ENCODE results near the gene AFG1L. TPM values are rescaled to one million over a fixed set of nuclear protein-coding genes. Genes with fewer than 3 reads are reported as not detected.
A peak's percentile ranks its signal among the peaks of the same experiment; 100 is the strongest.

Gene AFG1L
- polyA plus RNA-seq, 1 of the 3 experiments (the other 2 are of a cell fraction) = 0.71 TPM

DNA sequence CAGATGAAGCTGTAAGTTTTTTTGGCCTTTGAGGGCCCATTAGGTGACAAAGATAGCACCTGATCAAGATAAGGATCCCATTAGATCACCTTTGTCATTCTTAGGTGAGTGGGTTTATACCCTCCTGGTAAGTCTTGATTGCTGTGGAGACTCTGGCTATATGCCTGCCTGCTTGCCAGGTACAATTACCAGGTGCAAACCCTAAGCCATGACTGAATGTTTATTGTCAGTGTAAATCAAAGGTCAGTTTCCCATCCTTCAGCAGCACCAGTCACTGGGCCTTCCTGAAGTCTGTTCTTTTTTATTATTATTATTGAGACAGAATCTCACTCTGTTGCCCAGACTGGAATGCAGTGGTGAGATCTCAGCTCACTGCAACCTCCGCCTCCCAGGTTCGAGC lies 159.5 kb downstream of the AFG1L start:
- no peaks in the 10 kb centered on the region for H3K36me3 ChIP-seq (replicated peaks in 1 of 2; ENCODE audit: control insufficient read depth in 1 of 2, insufficient read depth in 2 of 2, low read length in 1 of 2)
- 0 out of 4 replicates have a peak, but pooled peaks cover 0 to 7% of the 10 kb centered on the region in 2 experiments for H3K4me1 ChIP-seq (ENCODE audit: control insufficient read depth in 1 of 2, insufficient read depth in 2 of 2, low read depth in 1 of 2, low read length in 1 of 2)
- no peak overlapping the region for H3K27ac ChIP-seq (ENCODE audit: low read depth in 2 of 2, low read length in 1 of 2)
- no peaks in the 10 kb centered on the region for H3K79me2 ChIP-seq (ENCODE audit: insufficient read depth)
- no peaks in the 10 kb centered on the region for H3K9me3 ChIP-seq
- H3K4me2 ChIP-seq = no peak overlapping the region
- H4K20me1 ChIP-seq (ENCODE audit: insufficient read depth) = no peaks in the 10 kb centered on the region
- no peaks in the 10 kb centered on the region for H3K9me2 ChIP-seq
- no peak overlapping the region for H3K9ac ChIP-seq
- peaks cover 6% of the 10 kb centered on the region for H3F3A ChIP-seq (replicated peaks; ENCODE audit: insufficient read depth)
- no peak for DNase-seq
- TF ChIP-seq SIN3A (IDR thresholded peaks at IDR 0.05; ENCODE audit: borderline replicate concordance, low read depth, low read length) (no peak), FOSL2 (IDR thresholded peaks at IDR 0.05; ENCODE audit: borderline replicate concordance, low read depth) (no peak), JUND (IDR thresholded peaks at IDR 0.05) (no peak), GABPA (IDR thresholded peaks at IDR 0.05; ENCODE audit: low read depth) (no peak), FOXJ3 (CRISPR knock-in tag; IDR thresholded peaks at IDR 0.05) (no peak), MXI1 (IDR thresholded peaks at IDR 0.05; ENCODE audit: low read depth, low read length) (no peak)
- POLR2A ChIA-PET = no interaction called here
- peak overlapping the region; percentile 61 for H2AFZ ChIP-seq (ENCODE audit: low read depth)
- WGBS (ENCODE audit: low lambda C conversion rate) = 100% methylated on average over 2 of the region's 2 CpGs
- no peaks in the 10 kb centered on the region for H3K27me3 ChIP-seq (ENCODE audit: insufficient read depth)
- CTCF ChIA-PET = interaction anchor here (0.6 to 1.5 kb wide), 3 partner anchors 9 to 97 kb away, joined by 3 to 4 read pairs (median 3); no protein-coding TSS in a partner anchor
- no peak overlapping the region for H3K4me3 ChIP-seq (ENCODE audit: low read depth in 2 of 2, low read length in 1 of 2)

DNA sequence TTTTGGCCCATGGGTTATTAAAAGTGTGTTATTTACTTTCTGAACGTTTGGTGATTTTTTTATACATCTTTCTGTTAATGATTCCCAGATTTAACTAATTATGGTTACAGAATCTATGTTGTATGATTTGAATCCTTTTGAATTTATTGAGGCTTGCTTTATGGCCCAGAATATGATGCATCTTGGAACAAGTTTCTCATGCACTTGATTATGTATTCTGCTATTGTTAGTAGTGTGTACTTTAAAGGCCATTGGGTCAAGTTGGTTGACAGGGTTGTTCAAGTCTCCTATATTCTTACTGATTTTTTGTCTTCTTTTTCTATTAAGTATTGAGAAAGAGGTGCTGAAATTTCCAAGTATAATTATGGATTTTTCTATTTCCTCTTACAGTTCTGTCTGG lies 160.8 kb downstream of the AFG1L start:
- peaks cover 6% of the 10 kb centered on the region for H3F3A ChIP-seq (replicated peaks; ENCODE audit: insufficient read depth)
- H3K27me3 ChIP-seq (ENCODE audit: insufficient read depth) = no peaks in the 10 kb centered on the region
- no peaks in the 10 kb centered on the region for H3K36me3 ChIP-seq (replicated peaks in 1 of 2; ENCODE audit: control insufficient read depth in 1 of 2, insufficient read depth in 2 of 2, low read length in 1 of 2)
- H2AFZ ChIP-seq (ENCODE audit: low read depth) = no peak overlapping the region
- H3K9me2 ChIP-seq = no peaks in the 10 kb centered on the region
- H3K9ac ChIP-seq = no peak overlapping the region
- ChIA-PET POLR2A (no interaction called here), CTCF (no interaction called here)
- no peaks in the 10 kb centered on the region for H3K79me2 ChIP-seq (ENCODE audit: insufficient read depth)
- H3K4me1 ChIP-seq (ENCODE audit: control insufficient read depth in 1 of 2, insufficient read depth in 2 of 2, low read depth in 1 of 2, low read length in 1 of 2) = 0 out of 4 replicates have a peak, but pooled peaks cover 0 to 7% of the 10 kb centered on the region in 2 experiments
- H3K4me2 ChIP-seq = no peak overlapping the region
- no peak overlapping the region for H3K27ac ChIP-seq (ENCODE audit: low read depth in 2 of 2, low read length in 1 of 2)
- 50% methylated on average over 1 of the region's 1 CpG for WGBS (ENCODE audit: low lambda C conversion rate)
- no peak for TF ChIP-seq EP300 (IDR thresholded peaks at IDR 0.05; ENCODE audit: borderline replicate concordance in 1 of 2, low read depth in 1 of 2, low read length in 1 of 2)
- TF ChIP-seq MEF2A (IDR thresholded peaks at IDR 0.05; ENCODE audit: borderline replicate concordance, low read depth) = no peak
- TF ChIP-seq TEAD4 (IDR thresholded peaks at IDR 0.05; ENCODE audit: borderline replicate concordance, insufficient read depth) = no peak
- TF ChIP-seq TAF1 (IDR thresholded peaks at IDR 0.05; ENCODE audit: borderline replicate concordance, low read depth, low read length) = no peak
- TF ChIP-seq, protein P1, sequence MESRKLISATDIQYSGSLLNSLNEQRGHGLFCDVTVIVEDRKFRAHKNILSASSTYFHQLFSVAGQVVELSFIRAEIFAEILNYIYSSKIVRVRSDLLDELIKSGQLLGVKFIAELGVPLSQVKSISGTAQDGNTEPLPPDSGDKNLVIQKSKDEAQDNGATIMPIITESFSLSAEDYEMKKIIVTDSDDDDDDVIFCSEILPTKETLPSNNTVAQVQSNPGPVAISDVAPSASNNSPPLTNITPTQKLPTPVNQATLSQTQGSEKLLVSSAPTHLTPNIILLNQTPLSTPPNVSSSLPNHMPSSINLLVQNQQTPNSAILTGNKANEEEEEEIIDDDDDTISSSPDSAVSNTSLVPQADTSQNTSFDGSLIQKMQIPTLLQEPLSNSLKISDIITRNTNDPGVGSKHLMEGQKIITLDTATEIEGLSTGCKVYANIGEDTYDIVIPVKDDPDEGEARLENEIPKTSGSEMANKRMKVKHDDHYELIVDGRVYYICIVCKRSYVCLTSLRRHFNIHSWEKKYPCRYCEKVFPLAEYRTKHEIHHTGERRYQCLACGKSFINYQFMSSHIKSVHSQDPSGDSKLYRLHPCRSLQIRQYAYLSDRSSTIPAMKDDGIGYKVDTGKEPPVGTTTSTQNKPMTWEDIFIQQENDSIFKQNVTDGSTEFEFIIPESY (IDR thresholded peaks at IDR 0.05; ENCODE audit: borderline replicate concordance, low read depth) = no peak
- no peak for TF ChIP-seq FOSL2 (IDR thresholded peaks at IDR 0.05; ENCODE audit: borderline replicate concordance, low read depth)
- TF ChIP-seq CTCF (IDR thresholded peaks at IDR 0.05) = no peak
- no peak for TF ChIP-seq NRF1 (IDR thresholded peaks at IDR 0.05; ENCODE audit: low read depth, low read length)
- TF ChIP-seq NFIC (IDR thresholded peaks at IDR 0.05; ENCODE audit: borderline replicate concordance) = no peak
- TF ChIP-seq EZH2phosphoT487 (IDR thresholded peaks at IDR 0.05; ENCODE audit: borderline replicate concordance, low read depth) = no peak
- no peak for TF ChIP-seq SIN3A (IDR thresholded peaks at IDR 0.05; ENCODE audit: borderline replicate concordance, low read depth, low read length)
- TF ChIP-seq CHD2 (IDR thresholded peaks at IDR 0.05; ENCODE audit: low read length, partially characterized antibody) = no peak
- TF ChIP-seq RCOR1 (IDR thresholded peaks at IDR 0.05; ENCODE audit: low read length) = no peak
- no peaks in the 10 kb centered on the region for H4K20me1 ChIP-seq (ENCODE audit: insufficient read depth)
- DNase-seq = no peak
- H3K9me3 ChIP-seq = no peaks in the 10 kb centered on the region
- no peak overlapping the region for H3K4me3 ChIP-seq (ENCODE audit: low read depth in 2 of 2, low read length in 1 of 2)

Measured in SK-N-SH (cell line).